H1 (cell line): ENCODE results near the gene FBXO11. TPM values are rescaled to one million over a fixed set of nuclear protein-coding genes. Genes with fewer than 3 reads are reported as not detected.
A peak's percentile ranks its signal among the peaks of the same experiment; 100 is the strongest.

ENCODE experiments used
- CTCF ChIA-PET: fragments of 300-600 bp; sonication (Branson Sonifier 250); formaldehyde crosslinking; loops from one replicate; lab custom pipeline; 2021; ENCODE audit not compliant: partially characterized antibody; lab: Charles Lee
- POLR2A ChIA-PET: fragments of 300-600 bp; sonication (Branson Sonifier 250); formaldehyde crosslinking; loops from one replicate; lab custom pipeline; 2021; ENCODE audit warnings: inconsistent platforms; ENCODE audit not compliant: partially characterized antibody; lab: Charles Lee
- DNase-seq, 2 experiments: peaks; one replicate each; pipeline versions ENCODE4 v3.0.0 to v3.0.0-alpha.2; 2010 to 2022; ENCODE audit warnings: low spot score in 2 of 2, low read depth in 1 of 2, mixed read lengths in 1 of 2
- FAIRE-seq: peaks from 2 replicates; lab custom pipeline; 2011; peaks lifted over from hg19 to GRCh38; lab: Jason Lieb, UNC
- H2AFZ ChIP-seq: 2 replicates; pipeline ENCODE4 v1.8.1; 2012; ENCODE audit warnings: low read length, inconsistent platforms
- H2AK5ac ChIP-seq: 2 replicates; pipeline ENCODE4 v1.6.1; 2013; ENCODE audit warnings: low read depth, low read length
- H2BK120ac ChIP-seq: replicated peaks from 2 replicates; pipeline ENCODE3; 2013; ENCODE audit warnings: low read depth, low read length, inconsistent platforms
- H2BK12ac ChIP-seq: 2 replicates; pipeline ENCODE4 v1.6.1; 2013; ENCODE audit warnings: low read depth, low read length
- H2BK15ac ChIP-seq: 2 replicates; pipeline ENCODE4 v1.6.1; 2013; ENCODE audit warnings: low read length
- H2BK20ac ChIP-seq: 2 replicates; pipeline ENCODE4 v1.6.1; 2013; ENCODE audit warnings: low read length
- H2BK5ac ChIP-seq: 2 replicates; pipeline ENCODE4 v1.6.1; 2013; ENCODE audit warnings: low read depth, low read length
- H3K14ac ChIP-seq: 2 replicates; pipeline ENCODE4 v1.6.1; 2013; ENCODE audit warnings: inconsistent platforms; ENCODE audit not compliant: insufficient read length
- H3K18ac ChIP-seq: 2 replicates; pipeline ENCODE4 v1.6.1; 2013; ENCODE audit warnings: low read length; ENCODE audit errors: extremely low read depth
- H3K23ac ChIP-seq: 2 replicates; pipeline ENCODE4 v1.6.1; 2013; ENCODE audit warnings: inconsistent platforms; ENCODE audit not compliant: insufficient read length
- H3K23me2 ChIP-seq: 2 replicates; pipeline ENCODE4 v1.6.1; 2013; ENCODE audit warnings: low read depth, low read length
- H3K27ac ChIP-seq: 2 replicates; pipeline ENCODE4 v1.6.1; 2011; ENCODE audit warnings: low read depth, low read length, inconsistent platforms
- H3K27me3 ChIP-seq, 4 experiments: replicated peaks in 1 of 4; 1 replicate in 1 of 4; 2 replicates in 3 of 4; pipeline versions ENCODE4 v1.6.1 to v1.8.1; 2011 to 2013; ENCODE audit warnings: low read length in 3 of 4, mild to moderate bottlenecking in 3 of 4, inconsistent platforms in 2 of 4, mixed read lengths in 2 of 4, moderate library complexity in 1 of 4; ENCODE audit not compliant: control insufficient read depth in 3 of 4, insufficient read depth in 3 of 4; ENCODE audit errors: extremely low read depth in 1 of 4
- H3K36me3 ChIP-seq, 4 experiments: 2 replicates each; pipeline versions ENCODE4 v1.6.1 to v1.8.1; 2011 to 2013; ENCODE audit warnings: mild to moderate bottlenecking in 4 of 4, low read length in 3 of 4, moderate library complexity in 2 of 4, control low read depth in 1 of 4, inconsistent platforms in 1 of 4; ENCODE audit not compliant: insufficient read depth in 4 of 4, control insufficient read depth in 2 of 4
- H3K4ac ChIP-seq: replicated peaks from 2 replicates; pipeline ENCODE3; 2013; ENCODE audit warnings: low read length, low read depth, mixed read lengths, inconsistent platforms; ENCODE audit not compliant: insufficient read length
- H3K4me1 ChIP-seq, 4 experiments: replicated peaks in 1 of 4; 1 replicate in 1 of 4; 2 replicates in 3 of 4; pipeline versions ENCODE4 v1.6.1 to v1.8.1; 2011 to 2013; ENCODE audit warnings: low read length in 3 of 4, inconsistent platforms in 2 of 4, mixed read lengths in 1 of 4; ENCODE audit not compliant: insufficient read depth in 4 of 4, control insufficient read depth in 3 of 4
- H3K4me2 ChIP-seq, 2 experiments: 2 replicates each; pipeline versions ENCODE4 v1.6.1 to v1.8.1; 2011 to 2013; ENCODE audit warnings: low read depth in 2 of 2, low read length in 2 of 2, control low read depth in 1 of 2, inconsistent platforms in 1 of 2, mild to moderate bottlenecking in 1 of 2; ENCODE audit not compliant: insufficient read depth in 1 of 2
- H3K4me3 ChIP-seq, 4 experiments: fragments of 200-600, 300-600 bp in 1 of 4; sonication (generic), shearing (Covaris generic), sonication (Bioruptor Twin) in 1 of 4; 2 replicates each; pipeline versions ENCODE4 v1.5.1 to v1.8.1; 2011 to 2016; ENCODE audit warnings: low read length in 4 of 4, low read depth in 3 of 4, control low read depth in 2 of 4, inconsistent platforms in 2 of 4, mild to moderate bottlenecking in 2 of 4, mixed read lengths in 1 of 4, moderate library complexity in 1 of 4; ENCODE audit not compliant: insufficient read depth in 2 of 4; ENCODE audit errors: extremely low read depth in 1 of 4
- H3K56ac ChIP-seq: replicated peaks from 2 replicates; pipeline ENCODE3; 2013; ENCODE audit warnings: low read depth, mild to moderate bottlenecking, mixed read lengths, low read length, inconsistent platforms; ENCODE audit not compliant: insufficient read length
- H3K79me1 ChIP-seq: 2 replicates; pipeline ENCODE4 v1.6.1; 2013; ENCODE audit warnings: low read depth, low read length, control low read depth
- H3K79me2 ChIP-seq, 2 experiments: 2 replicates each; pipeline versions ENCODE4 v1.6.1 to v1.8.1; 2012 to 2013; ENCODE audit warnings: low read length in 2 of 2, mild to moderate bottlenecking in 2 of 2, inconsistent platforms in 1 of 2; ENCODE audit not compliant: insufficient read depth in 2 of 2, control insufficient read depth in 1 of 2
- H3K9ac ChIP-seq, 4 experiments: replicated peaks in 1 of 4; 1 replicate in 1 of 4; 2 replicates in 3 of 4; pipeline versions ENCODE4 v1.6.1 to v1.8.1; 2011 to 2013; ENCODE audit warnings: low read depth in 3 of 4, low read length in 3 of 4, control low read depth in 2 of 4, mild to moderate bottlenecking in 2 of 4, moderate library complexity in 2 of 4, inconsistent platforms in 1 of 4; ENCODE audit errors: extremely low read depth in 1 of 4
- H3K9me3 ChIP-seq, 2 experiments: 2 replicates each; pipeline versions ENCODE4 v1.6.1 to v1.8.1; 2012 to 2013; ENCODE audit warnings: mild to moderate bottlenecking in 2 of 2, moderate library complexity in 2 of 2, control low read depth in 1 of 2, inconsistent platforms in 1 of 2, low read depth in 1 of 2, low read length in 1 of 2, mixed read lengths in 1 of 2; ENCODE audit not compliant: insufficient read depth in 2 of 2
- H4K20me1 ChIP-seq, 2 experiments: replicated peaks in 1 of 2; 2 replicates each; pipeline versions ENCODE3 to v1.8.1; 2011 to 2013; ENCODE audit warnings: inconsistent platforms in 2 of 2, low read length in 2 of 2, mild to moderate bottlenecking in 1 of 2; ENCODE audit not compliant: insufficient read depth in 2 of 2, control insufficient read depth in 1 of 2
- H4K5ac ChIP-seq: 2 replicates; pipeline ENCODE4 v1.6.1; 2013; ENCODE audit warnings: low read length, low read depth, mixed read lengths, inconsistent platforms; ENCODE audit not compliant: insufficient read length
- H4K8ac ChIP-seq: 2 replicates; pipeline ENCODE4 v1.8.0; 2013; ENCODE audit warnings: mild to moderate bottlenecking, moderate library complexity, low read length, inconsistent platforms; ENCODE audit not compliant: insufficient read depth; ENCODE audit errors: extremely low read depth
- H4K91ac ChIP-seq: replicated peaks from 2 replicates; pipeline ENCODE3; 2013; ENCODE audit warnings: low read length, mixed read lengths, inconsistent platforms; ENCODE audit not compliant: insufficient read length
- ASH2L ChIP-seq: fragments of 200-600, 300-600 bp; sonication (generic); IDR thresholded peaks from one replicate; pipeline ENCODE4 v1.7.1; 2017; ENCODE audit warnings: low read length
- CBX5 ChIP-seq: fragments of 300-800, 300-1000 bp; sonication (generic); IDR thresholded peaks from 2 replicates; pipeline ENCODE4 v1.7.1; 2016; ENCODE audit warnings: antibody characterized with exemption, low read length, low read depth
- E2F6 ChIP-seq: IDR thresholded peaks from 2 replicates; pipeline ENCODE4 v1.6.1; 2012; ENCODE audit warnings: inconsistent platforms
- KDM1A ChIP-seq: fragments of 200-600, 300-600 bp; sonication (generic); IDR thresholded peaks from 2 replicates; pipeline ENCODE4 v1.7.1; 2016; ENCODE audit warnings: mild to moderate bottlenecking, low read length, borderline replicate concordance
- NANOG ChIP-seq: IDR thresholded peaks from 2 replicates; pipeline ENCODE4 v1.6.1; 2011; ENCODE audit warnings: low read length, low read depth, mild to moderate bottlenecking, inconsistent platforms; ENCODE audit not compliant: insufficient read depth, poor library complexity, severe bottlenecking
- POLR2AphosphoS5 ChIP-seq: IDR thresholded peaks from 2 replicates; pipeline ENCODE4 v1.6.1; 2011; ENCODE audit warnings: low read depth, low read length
- SIX5 ChIP-seq: IDR thresholded peaks from 2 replicates; pipeline ENCODE4 v1.6.1; 2011; ENCODE audit warnings: mild to moderate bottlenecking, low read depth, low read length
- SP2 ChIP-seq: IDR thresholded peaks from 2 replicates; pipeline ENCODE4 v1.6.1; 2012; ENCODE audit warnings: mild to moderate bottlenecking, low read length, inconsistent platforms
- TAF1 ChIP-seq: IDR thresholded peaks from 2 replicates; pipeline ENCODE4 v1.6.1; 2011; ENCODE audit warnings: mild to moderate bottlenecking, low read depth, low read length
- TEAD4 ChIP-seq: IDR thresholded peaks from 2 replicates; pipeline ENCODE4 v1.6.1; 2012; ENCODE audit warnings: low read depth, low read length, inconsistent platforms, mixed read lengths
- YY1 ChIP-seq: IDR thresholded peaks from 2 replicates; pipeline ENCODE4 v1.6.1; 2011; ENCODE audit warnings: low read depth, mild to moderate bottlenecking, low read length
- ZNF274 ChIP-seq: IDR thresholded peaks from 2 replicates; pipeline ENCODE4 v1.7.0; 2012; ENCODE audit warnings: low read length, borderline replicate concordance; ENCODE audit errors: extremely low read depth
- WGBS, 2 experiments: shearing (Covaris generic) in 1 of 2; methylation state at CpG; one replicate each; pipeline versions ENCODE4 v1.1.6 to v1.1.7; 2013 to 2015; ENCODE audit warnings: low lambda C conversion rate in 2 of 2, mixed read lengths in 2 of 2, inconsistent platforms in 1 of 2, low coverage in 1 of 2, missing lambda C conversion rate in 1 of 2; ENCODE audit not compliant: insufficient replicate concordance in 2 of 2, insufficient coverage in 1 of 2, insufficient read length in 1 of 2; ENCODE audit errors: extremely low coverage in 1 of 2, missing lambda C conversion rate in 1 of 2; 5-methylcytosine and 5-hydroxymethylcytosine counted together
- polyA plus RNA-seq, 7 experiments: library from polyadenylated mRNA; depleted of rRNA in 3 of 7; stranded (reverse) in 5 of 7; unstranded in 2 of 7; fragments of >200 nt in 5 of 7; fragments of 200-250 nt in 2 of 7; gene quantifications; 1 replicate in 5 of 7; 2 replicates in 1 of 7; 4 replicates in 1 of 7; pipeline versions ENCODE4 v1.2.1 to v1.2.3, GENCODE V29; 2011 to 2013; ENCODE audit warnings: missing spikeins in 2 of 7, mixed read lengths in 2 of 7
- total RNA-seq: library from RNA; stranded (reverse); fragmentation: NEBNext Ultra II Directional; extraction: Animal tissue kit (Norgen Biotek cat#: 25700); gene quantifications from 2 replicates; pipeline ENCODE4 v1.2.1, GENCODE V29; 2021

The FBXO11 gene
- total and polyA plus RNA-seq, 2 of the 8 experiments (the other 6 are each of a cell fraction or from before 2014, with no cell fraction given): 21.7 to 57.3 TPM

GRCh38 chr2:47741101-47741500, 165.2 kb downstream of the FBXO11 start:
- H3K27me3 ChIP-seq: no peaks in the 10 kb centered on the region
- no peak overlapping the region for H2BK12ac ChIP-seq
- H3K23ac ChIP-seq: no peak overlapping the region
- peaks cover 0 to 9% (median 2%) of the 10 kb centered on the region in 4 experiments; a peak in 3 of 7 replicates for H3K4me1 ChIP-seq
- H4K8ac ChIP-seq: no peak overlapping the region
- no peaks in the 10 kb centered on the region for H3K79me2 ChIP-seq
- no peak overlapping the region for H3K4me3 ChIP-seq
- H3K27ac ChIP-seq: no peak overlapping the region
- H2BK15ac ChIP-seq: no peak overlapping the region
- no peak overlapping the region for H4K5ac ChIP-seq
- H3K9ac ChIP-seq: no peak overlapping the region
- no peaks in the 10 kb centered on the region for H3K36me3 ChIP-seq
- H3K4me2 ChIP-seq: no peak overlapping the region
- H2AFZ ChIP-seq: no peak overlapping the region
- no peak overlapping the region for H3K14ac ChIP-seq
- no peak overlapping the region for H2AK5ac ChIP-seq
- H3K23me2 ChIP-seq: no peaks in the 10 kb centered on the region
- H4K20me1 ChIP-seq: no peaks in the 10 kb centered on the region
- no peaks in the 10 kb centered on the region for H3K9me3 ChIP-seq
- no peaks in the 10 kb centered on the region for H3K79me1 ChIP-seq
- TF ChIP-seq CBX5 (no peak), NANOG (no peak), TAF1 (no peak), E2F6 (no peak), ASH2L (no peak), ZNF274 (no peak), YY1 (no peak), KDM1A (no peak), SIX5 (no peak), SP2 (no peak), POLR2AphosphoS5 (no peak), TEAD4 (no peak)
- H3K56ac ChIP-seq: no peak overlapping the region
- no peak for DNase-seq
- FAIRE-seq: no peak
- ChIA-PET CTCF (interaction anchor here (0.6 to 1.5 kb wide), 3 partner anchors 21 to 366 kb away, joined by 3 read pairs; no protein-coding TSS in a partner anchor), POLR2A (interaction anchor here (1.0 kb wide), 1 partner anchor 45 kb away, joined by 4 read pairs; no protein-coding TSS in a partner anchor)
- H2BK5ac ChIP-seq: no peak overlapping the region
- no peak overlapping the region for H3K4ac ChIP-seq
- 92% methylated on average over 3 of the region's 3 CpGs; no CpG with 5 or more reads in 1 of the 2 experiments for WGBS, 2 experiments
- no peak overlapping the region; the same call in 1 of the 2 replicates for H3K18ac ChIP-seq
- 0 out of 2 replicates have a peak overlapping the region, but pooled peaks have one; percentile 16 for H2BK20ac ChIP-seq
- H2BK120ac ChIP-seq: no peak overlapping the region
- no peak overlapping the region for H4K91ac ChIP-seq
